HepG2 (cell line): Measurements from ENCODE around the gene BGN. TPM values are rescaled to one million over a fixed set of nuclear protein-coding genes. Genes with fewer than 3 reads are reported as not detected.

Experiments
- ATAC-seq: fragments of 200-7000 bp; cut with Tn5 transposase; 3 replicates; pipeline ENCODE4 v1.9.1; 2020; ENCODE audit warnings: mild to moderate bottlenecking, moderate library complexity
- BruUV-seq: library from RNA; stranded (reverse); fragments of 400-500 nt; replicated peaks from 2 replicates; lab custom pipeline; 2021; lab: Mats Ljungman, UMichigan
- CTCF ChIA-PET: fragments of 300-600 bp; formaldehyde crosslinking; extraction: SDS; loops from one replicate; lab custom pipeline; 2021; ENCODE audit warnings: low total read pairs, inconsistent platforms, low intra/inter-chr PET ratio; lab: Yijun Ruan, JAX
- POLR2A ChIA-PET: fragments of 350-600 bp; sonication (Branson Sonifier 250); formaldehyde crosslinking; loops from one replicate; lab custom pipeline; 2020; ENCODE audit warnings: antibody characterized with exemption, inconsistent platforms; lab: Yijun Ruan, JAX
- DNase-seq: peaks from one replicate; pipeline ENCODE4 v3.0.0-alpha.2; 2015; ENCODE audit warnings: low spot score
- FAIRE-seq: peaks from 3 replicates; lab custom pipeline; 2011; peaks lifted over from hg19 to GRCh38; lab: Jason Lieb, UNC
- H2AFZ ChIP-seq: one replicate; pipeline ENCODE4 v1.6.1; 2011; ENCODE audit warnings: low read length, inconsistent platforms
- H3K27ac ChIP-seq: fragments of 300-600 bp; 3 replicates; pipeline ENCODE4 v1.8.0; 2011; ENCODE audit warnings: mixed run types, mild to moderate bottlenecking, mixed read lengths, low read length, inconsistent platforms; ENCODE audit not compliant: insufficient read depth; ENCODE audit errors: extremely low read length
- H3K27me3 ChIP-seq, 2 experiments: fragments of 200-600 bp in 1 of 2; 2 replicates in 1 of 2; 3 replicates in 1 of 2; pipeline versions ENCODE4 v1.6.0 to v1.8.0; 2011; ENCODE audit warnings: low read length in 2 of 2, mild to moderate bottlenecking in 2 of 2, moderate library complexity in 2 of 2, inconsistent platforms in 1 of 2; ENCODE audit not compliant: insufficient read depth in 2 of 2, control insufficient read depth in 1 of 2
- H3K36me3 ChIP-seq, 2 experiments: fragments of 200-600 bp in 1 of 2; replicated peaks in 1 of 2; 2 replicates in 1 of 2; 3 replicates in 1 of 2; pipeline versions ENCODE4 v1.5.1 to v1.8.0; 2011; ENCODE audit warnings: low read length in 2 of 2, inconsistent platforms in 1 of 2; ENCODE audit not compliant: insufficient read depth in 2 of 2, control insufficient read depth in 1 of 2
- H3K4me1 ChIP-seq: 2 replicates; pipeline ENCODE4 v1.5.1; 2012; ENCODE audit warnings: low read length, inconsistent platforms; ENCODE audit not compliant: insufficient read depth
- H3K4me2 ChIP-seq: 2 replicates; pipeline ENCODE4 v1.6.0; 2011; ENCODE audit warnings: low read depth, low read length, inconsistent platforms
- H3K4me3 ChIP-seq, 3 experiments: fragments of 200-600 bp in 1 of 3; sonication (generic), shearing (Covaris generic) in 1 of 3; replicated peaks in 1 of 3; 2 replicates each; pipeline ENCODE4 v1.5.1; 2011 to 2016; ENCODE audit warnings: low read length in 3 of 3, inconsistent platforms in 2 of 3, low read depth in 2 of 3, mild to moderate bottlenecking in 2 of 3, control low read depth in 1 of 3, mixed read lengths in 1 of 3; ENCODE audit not compliant: insufficient read depth in 1 of 3
- H3K79me2 ChIP-seq: one replicate; pipeline ENCODE4 v1.6.1; 2011; ENCODE audit warnings: low read length, inconsistent platforms; ENCODE audit not compliant: insufficient read depth
- H3K9ac ChIP-seq: 2 replicates; pipeline ENCODE4 v1.6.0; 2011; ENCODE audit warnings: mild to moderate bottlenecking, low read depth, low read length, inconsistent platforms; ENCODE audit not compliant: insufficient read depth
- H3K9me3 ChIP-seq: 2 replicates; pipeline ENCODE4 v1.5.1; 2012; ENCODE audit warnings: mild to moderate bottlenecking, low read length
- H4K20me1 ChIP-seq: 2 replicates; pipeline ENCODE4 v1.6.0; 2011; ENCODE audit warnings: inconsistent platforms, mild to moderate bottlenecking, low read length, moderate library complexity; ENCODE audit not compliant: insufficient read depth
- BCL6 ChIP-seq: IDR thresholded peaks from 2 replicates; pipeline ENCODE4 v1.6.1; 2016; ENCODE audit warnings: missing genetic modification reagents, missing compliant biosample characterization
- HDAC1 ChIP-seq: sonication (generic); formaldehyde crosslinking; IDR thresholded peaks from 2 replicates; pipeline ENCODE4 v1.5.1; 2020; ENCODE audit warnings: mild to moderate bottlenecking, missing genetic modification reagents
- LCORL ChIP-seq, 2 experiments: fragments of 450-650 bp in 1 of 2; sonication (generic) in 1 of 2; formaldehyde crosslinking in 1 of 2; IDR thresholded peaks; 2 replicates each; pipeline versions ENCODE4 v1.5.0 to v1.6.1; 2017 to 2020; ENCODE audit warnings: antibody characterized with exemption in 1 of 2, missing genetic modification reagents in 1 of 2
- MAZ ChIP-seq, 2 experiments: sonication (generic) in 1 of 2; formaldehyde crosslinking in 1 of 2; IDR thresholded peaks; 2 replicates each; pipeline versions ENCODE4 v1.5.0 to v1.6.1; 2012 to 2020; ENCODE audit warnings: low read depth in 2 of 2, mild to moderate bottlenecking in 2 of 2, borderline replicate concordance in 1 of 2, improper control_type of control experiment in 1 of 2, low read length in 1 of 2, missing genetic modification reagents in 1 of 2, moderate library complexity in 1 of 2
- RBM22 ChIP-seq: fragments of 200-400 bp; formaldehyde crosslinking; optimal IDR thresholded peaks from 2 replicates; pipeline ENCODE3; 2017; ENCODE audit warnings: mild to moderate bottlenecking, low read length, moderate library complexity
- SOX6 ChIP-seq, 2 experiments: fragments of 450-650 bp in 1 of 2; sonication (generic) in 1 of 2; formaldehyde crosslinking in 1 of 2; IDR thresholded peaks; 2 replicates each; pipeline versions ENCODE4 v1.4.0 to v1.6.1; 2017 to 2020; ENCODE audit warnings: antibody characterized with exemption in 1 of 2, mild to moderate bottlenecking in 1 of 2, missing genetic modification reagents in 1 of 2
- ZNF160 ChIP-seq: sonication (generic); formaldehyde crosslinking; IDR thresholded peaks from 2 replicates; pipeline ENCODE4 v1.8.0; 2022; ENCODE audit warnings: mild to moderate bottlenecking, inconsistent platforms, missing genetic modification reagents
- ZNF558 ChIP-seq: sonication (generic); formaldehyde crosslinking; IDR thresholded peaks from 2 replicates; pipeline ENCODE4 v1.9.0; 2022; ENCODE audit warnings: mild to moderate bottlenecking, missing genetic modification reagents, borderline replicate concordance
- ZNF607 ChIP-seq: sonication (generic); formaldehyde crosslinking; IDR thresholded peaks from 2 replicates; pipeline ENCODE4 v1.5.1; 2020; ENCODE audit warnings: missing genetic modification reagents, mild to moderate bottlenecking, borderline replicate concordance
- WGBS: methylation state at CpG from one replicate; pipeline ENCODE4 v1.1.6; 2017; ENCODE audit warnings: low lambda C conversion rate; 5-methylcytosine and 5-hydroxymethylcytosine counted together
- in situ Hi-C: cut with HindIII; loops from 2 replicates; pipeline ENCODE4 v1.10.0; 2017; ENCODE audit warnings: low pct_unique_long_range_greater_than_20kb; ENCODE audit not compliant: extremely low pct_ligation_motif_present
- intact Hi-C: fragments of 100-400 bp; cut with micrococcal nuclease; formaldehyde crosslinking; loops from one replicate; pipeline ENCODE4 v1.10.0; 2022; ENCODE audit not compliant: unreplicated experiment
- polyA plus RNA-seq, 8 experiments: library from polyadenylated mRNA; depleted of rRNA in 3 of 8; stranded (reverse) in 7 of 8; unstranded in 1 of 8; fragments of >200 nt; fragmentation: Illumina TruSeq in 4 of 8; extraction: Trizol in 4 of 8; gene quantifications; 2 replicates each; pipeline versions ENCODE4 v1.2.1 to v1.2.3, GENCODE V29; 2011 to 2016; ENCODE audit warnings: low read depth in 4 of 8, missing spikeins in 1 of 8, mixed read lengths in 1 of 8; ENCODE audit not compliant: insufficient read depth in 1 of 8
- total RNA-seq, 5 experiments: library from RNA; depleted of rRNA; stranded (reverse); fragments of >200 nt; fragmentation: Illumina TruSeq; extraction: Trizol; gene quantifications; 2 replicates each; pipeline ENCODE4 v1.2.3, GENCODE V29; 2016; ENCODE audit warnings: low read depth in 1 of 5
- TF ChIP-seq, protein P1 (sequence below): sonication (generic); formaldehyde crosslinking; IDR thresholded peaks from 2 replicates; pipeline ENCODE4 v1.4.0; 2020; ENCODE audit warnings: missing genetic modification reagents, borderline replicate concordance
- TF ChIP-seq, protein P2 (sequence below): sonication (generic); formaldehyde crosslinking; IDR thresholded peaks from 2 replicates; pipeline ENCODE4 v1.5.0; 2020; ENCODE audit warnings: missing genetic modification reagents
- TF ChIP-seq, protein P3 (sequence below): sonication (generic); formaldehyde crosslinking; conservative IDR thresholded peaks from 2 replicates; pipeline ENCODE4 v1.4.0; 2020; ENCODE audit warnings: mild to moderate bottlenecking, missing genetic modification reagents, moderate library complexity

Gene BGN
- total and polyA plus RNA-seq, 2 of the 13 experiments (the other 11 are each of a cell fraction or from before 2014, with no cell fraction given), result 0.18 to 0.63 TPM

DNA sequence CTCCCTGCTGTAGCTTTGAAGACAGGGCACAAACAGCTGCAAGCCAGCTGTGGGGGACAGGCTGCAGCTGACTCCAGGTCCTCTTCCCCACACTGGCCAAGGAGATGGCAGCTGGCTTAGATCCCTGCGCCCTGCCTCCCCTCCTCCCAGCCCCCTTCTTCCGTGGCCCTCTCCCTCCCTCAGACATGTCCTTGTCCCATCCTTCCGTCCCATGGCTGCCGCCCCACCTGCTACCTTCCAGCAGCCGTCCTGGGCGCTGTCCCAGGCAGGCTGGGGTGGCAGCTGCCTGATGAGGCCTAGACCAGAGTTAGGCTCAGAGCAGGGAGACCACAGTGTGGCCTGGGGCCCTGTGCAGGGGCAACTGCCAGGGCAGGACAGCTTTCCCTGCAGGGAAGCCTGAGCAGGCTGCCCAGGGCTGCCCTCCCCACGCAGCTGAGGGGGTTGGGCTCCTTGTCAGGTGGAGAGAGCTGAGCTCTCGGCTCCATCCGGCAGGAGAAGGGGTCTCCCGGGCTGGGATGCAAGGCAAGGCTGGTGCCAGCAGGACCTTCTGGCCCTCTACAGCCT, 3.3 kb upstream of the BGN start (continued):
- TF ChIP-seq, protein P1, sequence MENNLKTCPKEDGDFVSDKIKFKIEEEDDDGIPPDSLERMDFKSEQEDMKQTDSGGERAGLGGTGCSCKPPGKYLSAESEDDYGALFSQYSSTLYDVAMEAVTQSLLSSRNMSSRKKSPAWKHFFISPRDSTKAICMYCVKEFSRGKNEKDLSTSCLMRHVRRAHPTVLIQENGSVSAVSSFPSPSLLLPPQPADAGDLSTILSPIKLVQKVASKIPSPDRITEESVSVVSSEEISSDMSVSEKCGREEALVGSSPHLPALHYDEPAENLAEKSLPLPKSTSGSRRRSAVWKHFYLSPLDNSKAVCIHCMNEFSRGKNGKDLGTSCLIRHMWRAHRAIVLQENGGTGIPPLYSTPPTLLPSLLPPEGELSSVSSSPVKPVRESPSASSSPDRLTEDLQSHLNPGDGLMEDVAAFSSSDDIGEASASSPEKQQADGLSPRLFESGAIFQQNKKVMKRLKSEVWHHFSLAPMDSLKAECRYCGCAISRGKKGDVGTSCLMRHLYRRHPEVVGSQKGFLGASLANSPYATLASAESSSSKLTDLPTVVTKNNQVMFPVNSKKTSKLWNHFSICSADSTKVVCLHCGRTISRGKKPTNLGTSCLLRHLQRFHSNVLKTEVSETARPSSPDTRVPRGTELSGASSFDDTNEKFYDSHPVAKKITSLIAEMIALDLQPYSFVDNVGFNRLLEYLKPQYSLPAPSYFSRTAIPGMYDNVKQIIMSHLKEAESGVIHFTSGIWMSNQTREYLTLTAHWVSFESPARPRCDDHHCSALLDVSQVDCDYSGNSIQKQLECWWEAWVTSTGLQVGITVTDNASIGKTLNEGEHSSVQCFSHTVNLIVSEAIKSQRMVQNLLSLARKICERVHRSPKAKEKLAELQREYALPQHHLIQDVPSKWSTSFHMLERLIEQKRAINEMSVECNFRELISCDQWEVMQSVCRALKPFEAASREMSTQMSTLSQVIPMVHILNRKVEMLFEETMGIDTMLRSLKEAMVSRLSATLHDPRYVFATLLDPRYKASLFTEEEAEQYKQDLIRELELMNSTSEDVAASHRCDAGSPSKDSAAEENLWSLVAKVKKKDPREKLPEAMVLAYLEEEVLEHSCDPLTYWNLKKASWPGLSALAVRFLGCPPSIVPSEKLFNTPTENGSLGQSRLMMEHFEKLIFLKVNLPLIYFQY (CRISPR knock-in tag), result no peak

DNA sequence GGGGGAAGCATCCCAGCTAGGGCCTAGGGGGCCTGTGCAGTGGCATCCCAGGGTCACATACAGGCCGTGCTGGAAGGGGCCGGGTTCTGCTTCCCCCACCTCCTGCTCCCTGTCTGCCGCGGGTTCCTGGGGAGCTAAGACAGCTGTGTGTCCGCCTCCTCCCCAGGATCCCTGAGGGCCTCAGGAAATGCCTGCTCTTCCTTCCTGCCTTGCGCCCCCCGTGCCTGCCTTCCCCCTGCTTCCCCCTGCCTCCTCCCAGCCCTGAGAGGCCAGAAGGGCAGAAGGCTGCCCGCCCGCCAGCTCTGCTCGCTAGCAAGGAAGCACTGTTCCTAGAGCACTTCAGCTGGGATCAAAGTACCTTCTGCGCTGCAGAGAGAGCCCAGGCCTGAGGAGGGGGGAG, 2.9 kb upstream of the BGN start:
- Histone ChIP-seq H3K4me3 (peak overlapping the region in 2 of 3 experiments; percentile 36 to 59; a peak in 3 of 6 replicates), H3K4me1 (peaks cover 80% of the 10 kb centered on the region), H3K27ac (no peak overlapping the region), H4K20me1 (no peaks in the 10 kb centered on the region), H3K4me2 (peak overlapping the region; percentile 66), H3K9me3 (no peaks in the 10 kb centered on the region), H3K27me3 (0 out of 5 replicates have a peak, but pooled peaks cover 1 to 6% of the 10 kb centered on the region in 2 experiments), H3K79me2 (no peaks in the 10 kb centered on the region), H3K36me3 (no peaks in the 10 kb centered on the region), H3K9ac (no peak overlapping the region), H2AFZ (no peak overlapping the region)
- FAIRE-seq (no peak), ATAC-seq (peak; percentile 37), DNase-seq (no peak)
- POLR2A ChIA-PET, result interaction anchor here (0.6 to 2.1 kb wide), 2 partner anchors 21 to 75 kb away, joined by 5 to 9 read pairs; partner anchors contain the start of gene HAUS7
- WGBS, result no CpG with 5 or more reads among the region's 11 CpGs
- BruUV-seq, result no TSS peak
- intact Hi-C loops, result no loop called here
- CTCF ChIA-PET, result interaction anchor here (1.1 kb wide), 1 partner anchor 31 kb away, joined by 3 read pairs; no protein-coding TSS in a partner anchor
- in situ Hi-C loops, result no loop called here
- TF ChIP-seq SOX6 (IDR thresholded peaks at IDR 0.05) (no peak), SOX6 (CRISPR knock-in tag; IDR thresholded peaks at IDR 0.05) (peak; percentile 14; the same call in 1 of the 2 replicates), BCL6 (CRISPR knock-in tag) (peak; percentile 73), ZNF607 (no peak), LCORL (IDR thresholded peaks at IDR 0.05) (no peak), LCORL (CRISPR knock-in tag; IDR thresholded peaks at IDR 0.05) (0 out of 2 replicates have a peak, but pooled peaks have one; percentile 33), ZNF160 (no peak), HDAC1 (CRISPR knock-in tag) (peak; percentile 42; the same call in 1 of the 2 replicates), ZNF558 (CRISPR knock-in tag) (no peak), MAZ (IDR thresholded peaks at IDR 0.05; ENCODE audit: borderline replicate concordance, low read depth, low read length) (no peak), MAZ (CRISPR knock-in tag; IDR thresholded peaks at IDR 0.05; ENCODE audit: low read depth) (no peak), RBM22 (no peak)
- TF ChIP-seq, protein P2, sequence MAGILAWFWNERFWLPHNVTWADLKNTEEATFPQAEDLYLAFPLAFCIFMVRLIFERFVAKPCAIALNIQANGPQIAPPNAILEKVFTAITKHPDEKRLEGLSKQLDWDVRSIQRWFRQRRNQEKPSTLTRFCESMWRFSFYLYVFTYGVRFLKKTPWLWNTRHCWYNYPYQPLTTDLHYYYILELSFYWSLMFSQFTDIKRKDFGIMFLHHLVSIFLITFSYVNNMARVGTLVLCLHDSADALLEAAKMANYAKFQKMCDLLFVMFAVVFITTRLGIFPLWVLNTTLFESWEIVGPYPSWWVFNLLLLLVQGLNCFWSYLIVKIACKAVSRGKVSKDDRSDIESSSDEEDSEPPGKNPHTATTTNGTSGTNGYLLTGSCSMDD, result no peak
- TF ChIP-seq, protein P3, sequence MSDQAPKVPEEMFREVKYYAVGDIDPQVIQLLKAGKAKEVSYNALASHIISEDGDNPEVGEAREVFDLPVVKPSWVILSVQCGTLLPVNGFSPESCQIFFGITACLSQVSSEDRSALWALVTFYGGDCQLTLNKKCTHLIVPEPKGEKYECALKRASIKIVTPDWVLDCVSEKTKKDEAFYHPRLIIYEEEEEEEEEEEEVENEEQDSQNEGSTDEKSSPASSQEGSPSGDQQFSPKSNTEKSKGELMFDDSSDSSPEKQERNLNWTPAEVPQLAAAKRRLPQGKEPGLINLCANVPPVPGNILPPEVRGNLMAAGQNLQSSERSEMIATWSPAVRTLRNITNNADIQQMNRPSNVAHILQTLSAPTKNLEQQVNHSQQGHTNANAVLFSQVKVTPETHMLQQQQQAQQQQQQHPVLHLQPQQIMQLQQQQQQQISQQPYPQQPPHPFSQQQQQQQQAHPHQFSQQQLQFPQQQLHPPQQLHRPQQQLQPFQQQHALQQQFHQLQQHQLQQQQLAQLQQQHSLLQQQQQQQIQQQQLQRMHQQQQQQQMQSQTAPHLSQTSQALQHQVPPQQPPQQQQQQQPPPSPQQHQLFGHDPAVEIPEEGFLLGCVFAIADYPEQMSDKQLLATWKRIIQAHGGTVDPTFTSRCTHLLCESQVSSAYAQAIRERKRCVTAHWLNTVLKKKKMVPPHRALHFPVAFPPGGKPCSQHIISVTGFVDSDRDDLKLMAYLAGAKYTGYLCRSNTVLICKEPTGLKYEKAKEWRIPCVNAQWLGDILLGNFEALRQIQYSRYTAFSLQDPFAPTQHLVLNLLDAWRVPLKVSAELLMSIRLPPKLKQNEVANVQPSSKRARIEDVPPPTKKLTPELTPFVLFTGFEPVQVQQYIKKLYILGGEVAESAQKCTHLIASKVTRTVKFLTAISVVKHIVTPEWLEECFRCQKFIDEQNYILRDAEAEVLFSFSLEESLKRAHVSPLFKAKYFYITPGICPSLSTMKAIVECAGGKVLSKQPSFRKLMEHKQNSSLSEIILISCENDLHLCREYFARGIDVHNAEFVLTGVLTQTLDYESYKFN, result peak; percentile 58; the same call in 1 of the 2 replicates
